Stimulated activated CD8-positive, alpha-beta memory T cell treated with anti-CD3 and anti-CD28 coated beads, Interleukin-15, amount 100 ng/mL, for 48 hours (primary cell): ENCODE measurements around the gene ZBTB38.

ENCODE experiments used
- DNase-seq, 2 donors: peaks; one replicate each; pipeline ENCODE4 v3.0.0-alpha.2; 2020; ENCODE audit warnings: low read depth in 2 of 2

Gene ZBTB38

DNA sequence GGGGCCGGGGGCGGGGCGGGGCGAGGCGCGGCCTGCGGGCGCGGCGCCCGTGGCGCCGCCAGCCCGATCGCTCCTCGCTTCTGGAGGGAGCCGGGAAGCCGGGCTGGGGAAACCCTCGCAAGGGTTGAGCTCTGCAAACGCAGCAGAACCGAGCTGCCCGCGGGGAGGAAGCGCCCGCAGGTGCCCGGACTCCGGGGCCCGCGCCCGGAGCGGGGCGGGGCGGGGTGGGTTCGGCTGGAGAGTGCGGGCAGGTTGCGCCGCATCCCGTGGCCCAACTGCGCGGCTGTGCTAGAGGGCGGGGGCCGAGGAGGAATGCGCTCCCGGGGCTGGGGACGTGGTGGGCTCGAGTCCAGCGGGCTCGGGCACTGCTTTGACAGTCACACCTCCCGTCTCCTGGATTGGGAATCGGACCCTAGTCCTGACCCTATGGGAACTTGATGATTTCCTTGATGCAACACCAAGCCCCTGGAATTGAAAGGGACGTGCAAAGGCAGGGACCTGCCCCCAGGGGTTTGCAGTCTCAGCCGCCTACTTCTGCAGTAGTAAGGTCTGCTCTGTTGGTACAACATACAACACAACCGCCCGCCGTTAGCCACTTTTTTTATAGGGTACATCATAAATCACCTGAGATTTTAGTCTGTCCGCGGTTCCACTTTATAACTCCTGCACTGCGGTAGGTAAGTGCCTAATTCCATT lies 34.3 kb downstream of the ZBTB38 start:
- DNase-seq, result no peak

DNA sequence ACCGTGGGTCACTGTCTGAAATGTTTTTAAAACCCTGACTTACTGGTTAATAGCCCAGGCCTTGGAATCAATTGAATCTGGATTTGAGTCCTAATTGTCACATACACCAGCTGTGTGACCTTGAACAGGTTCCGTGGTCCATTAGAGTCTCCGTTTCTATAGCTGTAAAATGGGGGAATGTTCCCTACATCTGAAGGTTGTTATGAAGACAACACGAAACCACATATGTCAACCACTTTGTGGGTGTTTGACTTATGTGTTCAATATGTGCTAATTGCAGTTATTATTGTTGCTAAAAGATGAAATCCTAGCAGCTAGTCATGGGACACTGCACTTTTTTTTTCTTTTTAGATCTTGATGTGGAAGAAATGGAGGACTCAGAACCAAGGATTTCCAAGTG lies 35.3 kb downstream of the ZBTB38 start:
- DNase-seq, result no peak

DNA sequence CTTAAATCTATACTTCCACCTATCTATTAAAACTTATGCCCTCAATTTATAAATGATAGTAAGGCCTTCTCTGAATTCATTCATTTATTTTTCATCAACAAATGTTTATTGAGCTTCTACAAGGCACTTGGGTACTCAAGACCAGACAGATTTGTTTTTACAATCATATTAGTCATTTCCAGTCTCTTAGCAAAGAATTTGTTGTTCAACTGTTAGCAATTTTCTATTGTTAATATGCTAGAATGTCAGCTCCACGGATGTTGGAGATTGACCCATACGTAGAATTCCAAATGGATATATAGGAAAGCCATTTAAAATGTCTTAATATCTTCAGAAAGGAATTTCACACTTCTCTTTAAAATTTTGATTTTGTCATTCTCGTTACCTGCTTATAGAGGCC lies 36.7 kb downstream of the ZBTB38 start:
- DNase-seq, result no peak

DNA sequence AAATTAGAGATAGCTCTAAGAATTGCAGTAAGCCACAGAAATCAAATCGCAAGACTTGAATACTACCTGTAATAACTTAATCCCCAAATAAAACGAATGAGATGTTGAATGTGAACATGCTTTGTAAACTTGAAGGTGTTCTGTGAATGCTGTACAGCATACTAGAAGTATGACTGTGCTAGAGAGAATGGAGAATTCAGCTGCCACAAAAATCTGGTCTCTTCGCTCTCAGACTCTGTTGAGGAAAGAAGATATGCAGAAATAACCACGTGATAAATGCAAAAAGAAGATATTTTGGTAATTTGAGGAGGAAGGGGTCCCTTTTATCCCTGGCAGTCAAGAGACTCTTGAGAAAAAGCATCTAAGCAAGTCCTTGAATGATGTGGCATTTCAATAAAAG lies 37.3 kb downstream of the ZBTB38 start:
- DNase-seq, result no peak

DNA sequence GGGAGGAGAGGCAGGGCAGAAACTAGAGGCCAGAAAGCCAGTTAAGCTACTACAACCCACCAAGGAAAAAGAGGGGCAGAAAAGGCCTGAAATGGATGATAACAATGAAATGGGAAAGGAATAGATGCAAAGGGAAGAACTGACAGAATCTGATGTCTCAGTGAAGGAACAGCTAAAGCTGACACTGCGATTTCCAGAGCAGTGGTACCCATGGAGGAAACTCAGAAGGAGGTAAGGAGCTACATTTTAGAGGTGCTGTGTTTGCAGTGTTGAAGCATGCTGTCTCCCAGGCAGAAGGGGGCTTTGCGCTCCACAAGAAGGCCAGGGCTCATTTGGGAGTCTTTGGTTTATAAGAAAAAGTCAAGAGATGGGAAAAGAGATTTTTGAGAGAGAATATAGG lies 38.0 kb downstream of the ZBTB38 start:
- DNase-seq, result no peak

DNA sequence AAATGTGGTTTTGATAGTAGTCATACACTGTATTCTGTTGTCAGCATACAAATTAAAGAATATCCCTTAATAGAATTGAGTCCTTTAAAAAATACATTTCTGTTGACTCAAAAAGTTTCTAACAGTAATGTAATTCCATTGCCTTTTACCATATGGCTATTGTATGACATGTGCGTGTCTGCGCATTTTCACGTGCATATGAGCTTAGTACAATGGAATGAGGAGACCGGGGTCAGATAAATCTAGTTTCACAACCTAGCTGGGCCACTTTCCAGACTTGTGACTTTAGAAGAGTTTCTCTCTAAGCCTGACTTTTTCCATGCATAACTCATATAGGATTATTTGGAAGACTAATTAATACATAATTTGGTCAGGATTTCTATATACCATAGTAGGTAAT lies 38.7 kb downstream of the ZBTB38 start:
- no peak for DNase-seq

DNA sequence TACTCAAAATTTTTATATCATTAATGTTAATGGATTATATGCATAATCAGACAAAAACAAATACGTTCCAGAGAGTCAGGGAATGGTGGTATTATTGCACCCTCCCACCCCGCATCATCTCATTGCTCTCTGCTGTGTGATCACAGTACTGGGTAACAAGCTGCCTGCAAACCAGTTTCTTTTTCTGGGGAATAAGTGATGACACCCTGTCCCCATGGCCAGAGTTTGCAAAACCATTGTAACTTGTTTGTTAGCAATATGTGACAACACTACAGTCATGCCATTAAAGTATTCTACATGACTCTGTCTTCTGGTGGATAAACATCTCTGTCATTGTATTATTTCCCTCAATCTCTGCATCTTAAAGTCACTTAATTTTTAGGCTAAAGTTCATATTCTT lies 39.5 kb downstream of the ZBTB38 start:
- DNase-seq, result no peak

DNA sequence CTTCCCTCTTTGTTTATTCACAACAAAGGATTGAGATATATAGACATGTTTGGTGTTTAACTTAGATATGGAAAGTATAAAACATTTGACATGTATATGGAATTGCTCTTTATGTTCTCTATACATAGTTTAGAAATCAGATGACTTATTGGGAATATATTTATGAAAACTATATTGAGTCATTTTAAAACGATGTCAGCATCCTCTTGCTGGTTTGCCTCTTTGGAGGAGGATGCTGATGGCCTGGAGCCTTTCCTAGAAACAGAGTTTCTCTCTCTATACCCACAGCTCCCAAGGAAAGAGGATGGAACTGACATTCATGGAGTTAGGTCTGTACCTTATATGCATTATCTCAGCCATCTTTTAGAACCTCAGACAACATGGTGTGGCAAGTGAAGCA lies 40.3 kb downstream of the ZBTB38 start:
- DNase-seq, result no peak

DNA sequence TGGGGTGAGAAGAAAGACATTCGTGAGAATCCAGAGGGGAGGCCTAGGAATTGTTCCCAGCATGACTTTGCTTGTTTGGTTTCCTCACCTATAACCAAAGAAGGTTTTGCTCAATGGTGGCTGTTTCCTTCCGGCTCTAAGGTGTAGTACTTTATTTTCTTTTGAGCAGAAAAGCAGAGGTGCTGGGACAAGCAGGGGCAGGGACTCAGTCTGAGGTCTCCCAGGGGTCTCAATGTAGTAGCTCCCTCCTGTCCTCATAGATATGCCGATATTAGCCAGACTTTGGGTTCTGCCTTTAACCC lies 41.6 kb downstream of the ZBTB38 start:
- DNase-seq, result no peak

DNA sequence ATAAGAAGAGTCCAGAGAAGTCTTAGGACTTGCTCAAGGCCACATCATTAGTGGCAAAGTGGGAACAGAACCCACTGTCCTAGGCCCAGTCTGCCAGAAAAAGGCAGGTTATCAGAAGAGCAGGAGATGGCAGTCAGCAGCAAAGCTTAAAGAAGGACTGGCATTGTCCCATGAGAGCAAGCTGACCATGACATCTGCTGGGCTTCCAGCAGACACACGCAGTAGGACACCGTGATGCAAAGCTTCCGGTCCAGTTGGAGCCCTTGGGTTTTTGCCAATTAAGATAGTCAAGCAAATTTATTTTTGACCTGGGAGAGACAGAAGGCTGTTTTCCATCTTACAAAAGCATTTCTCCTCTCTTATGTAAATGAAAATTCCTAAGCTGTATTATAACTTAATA lies 42.1 kb downstream of the ZBTB38 start:
- DNase-seq, result no peak

DNA sequence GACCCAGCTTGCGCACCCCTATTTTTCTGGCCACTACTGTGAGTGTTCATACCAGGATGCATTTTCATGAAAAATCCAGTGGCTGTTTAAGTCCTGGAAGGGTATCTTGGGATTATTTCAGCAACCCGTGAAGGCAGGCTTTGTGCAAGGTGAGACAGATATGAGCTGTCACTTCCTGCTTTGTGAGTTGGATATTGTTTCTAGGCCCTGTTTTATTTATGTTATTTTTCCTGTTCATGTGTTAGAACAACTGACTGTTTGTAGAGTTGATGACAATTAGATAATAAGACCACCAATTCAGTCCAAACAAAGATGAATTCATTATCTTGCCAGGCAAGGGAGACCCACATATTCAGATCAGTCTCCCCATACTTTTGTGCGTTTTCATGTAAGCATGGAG lies 42.5 kb downstream of the ZBTB38 start:
- DNase-seq, result no peak

DNA sequence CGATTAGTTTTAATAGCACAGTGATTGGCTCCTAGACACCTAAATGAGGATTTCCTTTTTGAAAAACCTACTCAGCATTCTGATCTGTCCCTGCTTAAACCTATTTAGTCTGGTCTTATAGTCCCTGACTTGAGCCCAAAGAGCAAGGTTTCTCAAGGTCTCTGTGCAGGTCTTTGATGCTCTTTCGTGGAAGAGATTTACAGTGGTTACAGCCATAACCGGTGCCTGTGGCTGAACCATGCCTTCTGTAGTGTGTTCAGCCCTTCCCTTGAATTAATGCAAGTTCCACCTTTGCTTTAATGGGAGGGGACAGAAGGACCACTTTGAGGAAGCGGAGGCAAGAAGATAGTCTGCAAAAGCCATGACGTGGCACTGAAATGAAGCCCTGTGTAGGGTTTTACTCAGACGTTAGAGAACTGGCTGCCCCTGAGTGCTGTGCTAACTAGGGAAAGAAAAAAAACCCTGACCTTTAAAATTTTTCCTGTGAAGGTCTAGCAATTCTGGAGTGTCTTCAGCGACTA lies 43.0 kb downstream of the ZBTB38 start:
- peak in 1 of 2 donors; percentile 18 for DNase-seq

DNA sequence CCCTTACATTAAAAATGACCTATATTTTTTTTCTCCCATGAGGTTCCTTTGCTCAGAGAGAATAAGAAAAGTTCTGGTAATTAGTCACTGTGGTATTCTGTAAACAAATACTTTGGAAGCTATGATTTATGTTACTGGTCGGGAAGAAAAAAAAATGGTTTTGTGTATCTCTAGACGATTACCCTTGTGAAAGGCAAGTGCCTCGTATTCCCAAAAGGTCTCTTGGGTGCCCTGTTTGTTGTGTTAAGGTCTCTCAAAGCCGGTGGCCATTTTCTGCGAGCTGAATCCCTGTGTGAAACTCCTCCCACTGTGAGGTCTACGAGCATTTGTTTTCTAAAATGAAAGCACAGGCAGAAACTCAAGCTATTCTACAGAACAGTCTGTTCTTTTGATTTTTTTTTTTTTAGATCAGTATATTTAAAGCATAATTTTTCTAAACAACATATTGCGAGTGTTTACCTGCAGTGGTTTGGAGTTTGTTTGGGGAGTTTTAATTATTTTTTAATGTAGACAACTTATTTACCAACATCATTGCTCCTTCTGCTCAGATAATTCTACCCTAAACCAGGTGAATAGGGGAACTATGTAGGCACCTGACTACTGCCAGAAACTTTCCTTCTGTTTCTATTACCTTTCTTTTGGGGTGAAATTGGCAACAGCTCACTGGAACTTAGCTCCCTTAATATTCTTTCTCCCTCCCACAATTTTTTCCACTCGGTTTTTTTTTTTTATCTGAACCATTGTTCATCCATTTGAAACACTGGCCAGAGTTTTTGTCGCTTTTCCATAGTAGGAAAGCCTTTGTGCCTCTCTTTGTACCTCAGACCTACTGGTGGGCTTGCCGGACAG lies 44.0 kb downstream of the ZBTB38 start:
- peak in 1 of 2 donors; percentile 22 for DNase-seq

DNA sequence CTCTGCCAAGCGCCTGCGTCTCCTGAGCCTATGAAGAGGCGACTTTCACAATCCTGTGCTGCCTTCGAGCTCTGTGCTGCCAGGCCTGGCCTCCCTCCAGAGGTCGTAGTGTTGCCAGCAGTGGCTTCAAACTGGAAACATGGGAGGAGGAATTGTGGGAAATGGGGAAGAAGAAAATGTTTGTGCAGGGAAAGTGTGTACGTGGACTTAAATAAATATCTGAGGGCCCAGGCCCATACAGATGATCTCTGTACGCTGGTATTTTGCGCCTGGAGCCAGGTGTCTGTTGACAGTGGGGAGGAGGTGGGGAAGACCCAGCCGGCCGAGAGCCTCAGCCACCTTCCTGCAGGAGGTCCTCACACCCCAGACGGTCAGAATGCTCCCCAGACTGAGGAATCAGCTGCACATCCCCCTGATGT lies 44.6 kb downstream of the ZBTB38 start:
- no peak for DNase-seq

DNA sequence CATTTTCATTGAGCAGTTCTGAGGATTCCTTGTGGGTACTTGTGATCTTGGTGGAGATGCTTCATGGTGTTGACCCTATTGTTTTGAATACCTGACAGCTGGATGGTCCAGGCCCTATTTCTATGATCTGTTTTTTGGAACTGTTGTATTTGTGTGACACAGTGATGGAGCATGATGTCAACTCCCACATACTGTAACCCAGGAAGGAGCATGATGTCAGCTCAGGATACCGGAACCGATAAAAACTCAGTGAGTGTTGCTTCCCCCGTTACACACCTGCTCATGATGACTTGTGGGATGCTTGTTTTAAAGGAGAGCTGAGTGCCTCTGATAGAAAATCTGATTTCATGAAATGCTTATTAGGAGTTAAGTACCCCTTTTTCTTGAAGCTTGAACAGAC lies 45.1 kb downstream of the ZBTB38 start:
- DNase-seq, result peak in 1 of 2 donors; percentile 16

DNA sequence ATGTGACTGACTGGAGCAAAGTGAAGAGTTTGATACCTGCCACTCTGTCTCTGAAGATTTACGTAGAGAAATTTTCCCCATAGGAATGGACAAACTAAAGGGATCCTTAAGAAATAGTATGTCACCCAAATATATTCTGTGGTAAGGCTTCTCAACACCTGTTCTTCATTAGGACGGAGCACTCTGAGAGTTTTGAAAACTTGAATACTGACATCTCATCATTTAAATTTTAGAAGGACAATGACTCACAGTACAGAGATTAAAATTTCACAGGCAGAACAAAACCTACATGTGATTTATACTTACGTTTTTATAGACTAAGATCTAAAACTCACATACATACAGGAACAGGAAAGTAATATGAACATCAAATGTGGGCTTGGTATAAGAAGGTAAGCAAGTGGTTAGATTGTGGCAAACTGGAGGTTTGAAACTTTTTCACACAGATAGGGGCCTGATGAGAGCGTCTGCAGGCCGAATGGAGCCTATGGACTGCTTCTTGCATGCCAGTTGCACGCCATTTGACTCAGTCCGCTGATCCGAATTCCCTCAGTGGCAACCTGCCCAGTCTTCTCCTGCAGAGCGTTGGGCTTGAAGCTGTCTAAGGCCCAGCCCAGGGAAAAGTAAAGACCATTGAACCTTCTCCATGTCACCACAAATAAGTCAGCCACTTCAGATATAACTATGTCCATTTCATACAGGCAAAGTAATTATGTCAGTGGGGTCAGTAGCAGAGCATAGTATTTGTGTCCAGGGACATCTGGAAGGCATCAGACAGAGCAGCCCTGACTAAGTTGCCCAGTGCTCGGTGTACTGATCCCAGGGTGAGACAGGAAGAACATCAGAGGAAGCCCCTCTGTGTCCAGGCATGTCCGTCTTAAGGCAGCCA lies 45.7 kb downstream of the ZBTB38 start:
- peak in 1 of 2 donors; percentile 8 for DNase-seq

DNA sequence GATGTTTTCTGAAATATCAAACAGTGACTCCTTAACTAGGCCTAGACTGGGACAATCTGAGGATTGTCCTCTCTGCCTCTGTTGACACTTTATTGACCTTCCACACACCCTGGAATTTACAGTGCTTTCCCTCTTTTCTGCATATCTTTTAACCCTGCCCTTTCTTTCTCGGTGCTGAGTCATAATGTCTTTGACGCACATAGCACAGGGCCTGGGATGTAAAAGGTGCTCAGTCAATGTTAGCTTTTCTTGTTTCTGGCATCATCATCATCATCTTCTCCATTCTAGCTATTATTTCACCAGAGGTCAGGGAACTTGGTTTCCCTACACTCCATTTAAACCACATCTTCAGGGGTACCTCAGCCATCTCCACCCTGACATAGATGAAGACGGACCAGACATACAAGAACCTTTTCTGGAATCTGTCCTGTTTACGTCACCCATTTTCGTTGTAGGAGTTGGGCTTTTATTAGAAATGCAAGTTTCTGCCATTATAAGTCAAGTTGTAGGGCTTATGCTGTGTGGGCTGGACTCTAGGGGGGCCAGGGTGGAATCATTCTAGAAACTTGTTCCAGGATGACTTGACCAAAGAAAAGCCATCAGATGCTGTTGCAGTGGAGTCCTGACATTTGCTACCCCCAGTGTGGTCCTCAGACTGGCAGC lies 46.6 kb downstream of the ZBTB38 start:
- DNase-seq, result no peak

DNA sequence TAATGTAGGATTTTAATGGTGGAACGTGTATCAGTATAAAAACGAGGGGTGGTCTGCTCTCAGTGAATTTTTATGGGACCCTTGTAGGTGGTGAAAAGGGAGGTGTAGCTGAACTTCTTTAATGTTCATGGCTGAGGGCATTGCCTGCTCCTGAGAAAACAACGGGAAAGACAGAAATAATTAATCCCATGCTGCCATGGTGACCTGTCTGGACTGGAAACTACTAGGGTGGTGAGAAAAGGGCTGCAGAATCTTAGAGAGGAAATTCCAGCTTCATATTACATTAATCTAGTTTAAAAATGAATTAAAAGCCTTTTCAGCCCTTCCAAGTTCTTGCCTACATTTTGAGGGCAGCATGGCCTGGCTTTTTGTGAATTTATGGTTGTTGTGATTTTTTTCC lies 47.6 kb downstream of the ZBTB38 start:
- no peak for DNase-seq
